Neural cell (in vitro differentiated cells): ENCODE data around the gene CLDN20.

ENCODE experiments used
- EP300 ChIP-seq: fragments of 450-650 bp; conservative IDR thresholded peaks from 2 replicates; pipeline ENCODE4 v1.6.1; 2014; ENCODE audit warnings: antibody characterized with exemption, mild to moderate bottlenecking, moderate library complexity; ENCODE audit not compliant: poor library complexity, severe bottlenecking
- RAD21 ChIP-seq: fragments of 450-650 bp; conservative IDR thresholded peaks from 2 replicates; pipeline ENCODE4 v1.6.1; 2014; ENCODE audit warnings: antibody characterized with exemption, mild to moderate bottlenecking, moderate library complexity

GRCh38 chr6:155272353-155273232 is 8.8 kb downstream of the CLDN20 start:
- TF ChIP-seq RAD21 = no peak
- TF ChIP-seq EP300 = no peak
